Measurements from ENCODE around the gene INHA.

INHA gene

DNA sequence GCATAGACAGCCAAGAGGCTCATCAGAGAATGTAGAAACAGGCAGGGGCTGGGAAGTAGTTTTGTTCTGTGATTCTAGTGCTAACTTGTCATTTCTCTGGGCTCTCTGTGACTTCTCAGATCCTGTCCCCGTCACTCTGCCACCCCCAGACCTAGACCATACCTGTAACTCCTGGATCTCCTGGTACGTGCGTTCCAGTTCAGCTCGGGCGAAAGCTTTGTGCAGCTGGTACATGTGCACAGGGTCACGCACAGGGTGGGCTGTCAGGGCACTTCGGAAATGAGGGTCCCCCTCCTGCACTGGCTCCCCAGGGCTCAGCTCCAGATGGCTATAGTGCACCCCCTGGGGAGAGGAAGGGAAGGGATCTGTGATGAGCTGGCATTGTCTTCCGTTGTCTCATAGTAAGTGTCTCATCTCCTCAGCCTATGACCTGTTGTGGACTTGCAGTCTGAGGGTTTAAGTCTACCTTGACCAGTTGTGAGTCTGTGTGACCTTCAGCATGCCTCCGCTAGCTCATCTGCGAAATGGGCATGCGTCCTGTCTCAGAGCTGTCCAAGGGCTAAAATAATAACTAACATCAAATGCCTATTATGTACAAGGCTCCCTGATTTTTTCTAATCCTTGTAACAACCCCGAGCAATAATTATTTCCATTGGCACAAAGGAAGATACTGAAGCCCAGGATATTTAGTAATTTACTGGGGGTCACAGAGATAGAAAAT is 31.2 kb upstream of the INHA start:
- no peak for DNase-seq

DNA sequence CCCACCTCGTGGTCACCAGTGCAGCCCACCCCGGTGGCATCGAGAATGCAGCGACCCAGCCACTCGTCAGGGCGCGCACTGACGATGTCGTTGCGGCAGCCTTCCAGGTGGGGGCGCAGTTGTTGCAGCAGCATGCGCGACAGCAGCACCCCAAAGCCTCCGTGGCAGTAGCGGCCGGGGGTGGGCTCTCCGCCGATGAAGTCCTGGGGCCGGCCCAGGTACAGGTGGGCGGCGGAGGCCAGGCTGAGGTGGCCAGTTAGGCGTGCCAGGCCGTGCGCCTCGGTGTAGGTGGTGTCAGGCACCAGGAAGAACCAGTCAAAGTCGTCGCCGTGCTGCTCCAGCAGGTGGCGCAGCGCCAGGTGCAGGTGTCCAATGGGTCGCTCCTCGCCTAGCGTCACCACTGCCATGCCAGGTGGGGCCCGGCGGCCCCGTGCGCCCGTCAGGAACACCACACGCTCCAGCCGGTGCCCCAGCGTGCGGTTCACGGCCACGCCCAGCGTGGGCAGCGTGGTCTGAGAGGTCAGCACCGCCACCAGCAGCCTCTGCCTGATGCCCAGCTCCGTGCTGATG is 30.4 kb upstream of the INHA start:
- DNase-seq: peak; percentile 87 to 91

DNA sequence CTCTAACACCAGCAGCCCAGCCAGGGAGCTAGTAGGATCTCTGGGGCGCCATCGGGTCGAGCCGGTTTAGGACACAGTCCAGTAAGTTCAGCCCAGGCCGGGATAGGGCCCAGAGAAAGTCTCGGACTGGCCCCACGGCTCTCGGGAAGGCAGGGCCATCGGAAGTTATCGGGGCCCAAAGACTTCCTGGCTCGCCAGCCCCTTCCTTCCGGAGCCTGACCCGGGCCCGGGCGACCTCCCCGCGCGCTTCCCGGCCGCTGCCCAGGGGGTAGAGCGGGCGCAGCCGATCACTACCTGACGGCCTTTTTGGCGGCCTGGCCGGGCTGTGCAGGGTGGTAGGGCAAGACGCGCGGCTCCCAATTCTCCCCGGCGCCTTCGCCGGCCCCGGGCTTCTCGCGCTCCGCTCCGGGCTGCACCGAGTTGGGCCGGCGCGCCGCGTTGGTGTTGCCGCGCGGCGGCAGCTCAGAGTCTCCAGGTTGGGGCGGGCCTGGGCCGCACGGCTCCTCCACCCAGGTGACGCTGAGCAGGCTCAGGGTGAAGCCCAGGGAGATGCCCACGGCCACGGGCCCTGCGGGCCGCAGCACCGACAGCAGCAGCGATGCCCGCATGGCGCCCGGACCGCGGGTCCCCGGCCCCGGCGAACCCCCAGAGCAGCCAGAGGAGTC is 29.0 kb upstream of the INHA start:
- DNase-seq: no peak

DNA sequence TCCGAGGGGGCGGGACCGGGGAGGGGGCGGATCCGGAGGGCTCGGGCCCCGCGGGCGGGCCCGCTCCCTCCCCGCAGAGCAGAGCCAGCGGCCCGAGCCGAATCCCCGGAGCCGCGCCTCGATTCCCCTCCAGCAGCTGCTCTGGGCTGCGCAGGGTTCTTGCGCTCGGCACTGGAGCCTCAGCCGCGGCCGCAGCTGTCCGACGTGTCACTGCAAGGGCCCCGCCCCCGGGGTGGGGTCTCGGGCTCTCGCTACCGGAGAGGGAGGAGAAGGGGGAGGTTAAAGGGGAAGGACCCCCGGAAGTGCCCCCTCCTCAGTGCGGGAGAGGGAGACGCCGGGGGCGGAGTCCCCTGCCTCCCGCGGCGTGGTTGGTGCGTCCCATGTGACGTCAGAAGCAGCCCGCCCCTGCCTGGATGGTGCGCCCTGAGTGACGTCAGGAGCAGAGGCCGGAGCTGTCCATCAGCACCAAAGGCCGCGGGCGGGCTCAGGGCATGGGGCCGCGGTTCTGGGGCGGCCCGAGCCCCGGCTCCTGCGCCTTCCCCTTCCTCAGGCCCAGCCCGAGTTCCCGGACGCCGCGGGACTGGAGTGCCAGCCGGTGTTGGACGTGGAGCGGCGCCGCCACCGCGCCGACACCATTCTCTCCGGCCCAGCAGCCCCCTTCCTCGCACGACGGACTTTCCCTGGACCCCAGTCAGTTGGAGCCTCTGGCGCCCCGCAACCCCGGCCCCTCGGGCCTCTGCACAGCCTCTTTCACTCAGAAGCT is 28.3 kb upstream of the INHA start, which contains the start of the genes CHPF and TMEM198:
TSS of gene CHPF (minus strand) at position 214 of the 763 bp plus-strand sequence. CDS start 271 bp downstream, outside the sequence.
TSS of gene TMEM198 (plus strand) at position 433 of the 763 bp plus-strand sequence. CDS start 700 bp downstream, outside the sequence.
- peak; percentile 96 for DNase-seq

GRCh38 chr2:219544567-219544966 is 27.5 kb upstream of the INHA start:
- no peak for DNase-seq

DNA sequence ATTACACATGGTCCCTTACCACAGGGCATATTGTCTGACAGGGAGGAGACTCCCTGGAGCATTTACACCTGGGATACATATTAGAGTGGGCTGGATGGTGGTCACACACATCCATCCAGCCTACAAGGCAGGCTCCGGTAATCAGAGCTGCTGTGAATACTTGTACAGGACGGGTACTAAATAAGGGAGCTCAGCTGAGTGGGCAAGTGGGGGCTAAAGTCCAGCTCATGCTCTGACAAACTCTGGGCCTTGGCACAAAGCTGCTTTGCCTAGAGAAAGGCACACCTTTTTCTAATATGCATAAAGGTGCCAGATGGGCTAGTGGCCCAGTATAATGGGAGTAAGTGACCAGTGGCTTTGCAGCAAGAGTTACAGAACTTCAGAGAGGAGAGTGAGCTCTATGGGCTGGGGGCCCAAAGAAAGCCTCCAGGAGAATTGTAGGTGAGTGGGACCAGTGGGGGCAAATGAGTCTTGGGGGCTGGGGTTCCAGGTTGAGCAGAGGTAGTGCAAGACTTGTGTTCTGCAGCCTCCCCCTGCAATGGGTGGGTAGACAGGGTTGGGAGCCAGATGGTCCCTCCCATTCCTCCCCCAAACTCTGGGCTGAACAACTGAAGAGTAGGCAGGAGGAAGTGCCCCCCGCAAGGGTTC is 26.7 kb upstream of the INHA start:
- no peak for DNase-seq

DNA sequence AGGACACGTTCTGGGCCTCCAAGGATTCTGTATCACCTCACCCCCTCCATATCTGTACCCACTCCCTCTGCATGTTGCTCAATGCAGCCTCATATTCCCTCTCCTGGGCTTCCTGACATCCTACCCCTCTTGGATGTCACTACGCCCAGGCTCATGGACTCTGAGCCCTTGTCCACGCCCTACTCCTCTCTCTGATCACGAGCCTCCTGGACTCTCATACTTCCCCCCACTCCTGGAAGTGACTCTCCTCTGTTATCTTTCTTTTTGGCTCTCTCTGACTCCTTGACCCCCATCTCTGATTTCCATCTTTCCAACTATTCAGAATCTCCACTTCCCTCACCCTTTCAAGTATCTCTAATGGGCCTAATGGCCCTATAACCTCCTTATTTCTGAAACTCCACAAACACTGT is 26.2 kb upstream of the INHA start:
- DNase-seq: no peak

GRCh38 chr2:219547621-219548020 is 24.5 kb upstream of the INHA start:
- DNase-seq: no peak

DNA sequence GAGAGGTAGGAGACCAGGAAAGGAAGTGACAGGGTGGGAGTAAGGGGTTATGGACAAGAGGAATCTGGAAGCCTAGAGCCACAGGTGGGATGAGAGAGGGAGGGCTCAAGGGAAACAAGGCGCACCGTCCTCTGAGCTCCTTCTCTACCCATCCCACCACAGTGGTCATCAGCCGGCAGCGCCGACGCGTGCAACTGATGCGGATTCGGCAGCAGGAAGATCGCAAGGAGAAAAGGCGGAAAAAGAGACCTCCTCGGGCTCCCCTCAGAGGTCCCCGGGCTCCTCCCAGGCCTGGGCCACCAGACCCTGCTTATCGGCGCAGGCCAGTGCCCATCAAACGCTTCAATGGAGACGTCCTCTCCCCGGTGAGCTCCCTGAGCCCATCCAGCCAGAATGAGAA is 23.1 kb upstream of the INHA start:
- no peak for DNase-seq

- no peak for DNase-seq
Measured at GRCh38 chr2:219549619-219550018, 22.5 kb upstream of the INHA start.

- DNase-seq: no peak
Measured at GRCh38 chr2:219551441-219552381, 20.4 kb upstream of the INHA start.

GRCh38 chr2:219552382-219553167 is 19.5 kb upstream of the INHA start:
- DNase-seq: peak; percentile 78 to 79

GRCh38 chr2:219553168-219553417 is 19.0 kb upstream of the INHA start:
- DNase-seq: no peak

- no peak for DNase-seq
Measured at GRCh38 chr2:219553463-219553963, 18.6 kb upstream of the INHA start.

GRCh38 chr2:219554350-219554749 is 17.8 kb upstream of the INHA start:
- DNase-seq: no peak

DNA sequence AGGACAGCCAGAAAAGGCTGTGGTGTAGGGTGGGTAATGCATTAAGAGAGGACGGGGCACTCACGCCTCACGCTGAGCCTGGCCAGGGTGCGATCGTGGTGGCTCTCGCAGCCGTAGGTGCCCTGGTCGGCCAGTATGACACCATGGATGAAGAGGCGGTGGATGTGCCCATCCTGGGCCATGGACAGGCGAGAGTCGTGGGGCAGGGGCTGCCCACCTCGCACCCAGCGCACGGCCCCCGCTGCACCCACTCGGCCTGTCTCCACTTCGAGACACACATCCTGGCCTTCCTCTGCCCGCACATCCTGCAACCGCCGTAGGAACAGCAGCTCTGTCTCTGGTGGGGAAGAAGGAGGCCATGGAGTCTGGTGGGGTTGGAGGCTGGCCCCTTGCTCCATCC is 16.2 kb upstream of the INHA start:
- no peak for DNase-seq

DNA sequence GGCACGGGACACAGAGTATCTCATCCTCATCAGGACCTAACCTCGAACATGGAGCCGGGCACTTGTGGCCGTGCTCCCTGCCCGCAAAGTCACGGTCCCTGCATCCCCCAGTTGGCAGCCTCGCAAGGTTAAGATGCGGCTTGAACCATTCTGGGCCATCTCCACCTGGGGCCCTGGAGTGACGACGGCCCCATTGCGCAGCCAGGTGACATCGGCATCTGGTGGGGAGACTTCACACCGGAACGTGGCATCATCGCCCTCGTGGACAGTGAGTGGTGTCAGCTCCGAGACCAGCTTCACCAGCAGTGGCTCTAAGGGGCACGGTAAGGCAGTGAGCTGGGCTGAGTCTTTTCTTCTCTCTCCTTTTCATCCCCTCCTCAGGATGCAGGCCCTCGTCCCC is 15.7 kb upstream of the INHA start:
- no peak for DNase-seq

- DNase-seq: no peak
Measured at GRCh38 chr2:219557320-219557719, 14.8 kb upstream of the INHA start.

- no peak for DNase-seq
Measured at GRCh38 chr2:219557791-219558785, 14.0 kb upstream of the INHA start.

Measured in CD4-positive, alpha-beta T cell treated with Interleukin-4 for 1 hour (primary cell).